NCI-H1105 (cell line): Measurements from ENCODE around the gene LCLAT1.
"Not testable (repeated sequence)": the region's sequence is repeated elsewhere in the genome, so short reads cannot be mapped to it uniquely, and the experiment has no call there.

Experiments used
- DNase-seq: peaks from one replicate; lab custom pipeline; 2025; lab: John Stamatoyannopoulos, UW

The LCLAT1 gene

DNA sequence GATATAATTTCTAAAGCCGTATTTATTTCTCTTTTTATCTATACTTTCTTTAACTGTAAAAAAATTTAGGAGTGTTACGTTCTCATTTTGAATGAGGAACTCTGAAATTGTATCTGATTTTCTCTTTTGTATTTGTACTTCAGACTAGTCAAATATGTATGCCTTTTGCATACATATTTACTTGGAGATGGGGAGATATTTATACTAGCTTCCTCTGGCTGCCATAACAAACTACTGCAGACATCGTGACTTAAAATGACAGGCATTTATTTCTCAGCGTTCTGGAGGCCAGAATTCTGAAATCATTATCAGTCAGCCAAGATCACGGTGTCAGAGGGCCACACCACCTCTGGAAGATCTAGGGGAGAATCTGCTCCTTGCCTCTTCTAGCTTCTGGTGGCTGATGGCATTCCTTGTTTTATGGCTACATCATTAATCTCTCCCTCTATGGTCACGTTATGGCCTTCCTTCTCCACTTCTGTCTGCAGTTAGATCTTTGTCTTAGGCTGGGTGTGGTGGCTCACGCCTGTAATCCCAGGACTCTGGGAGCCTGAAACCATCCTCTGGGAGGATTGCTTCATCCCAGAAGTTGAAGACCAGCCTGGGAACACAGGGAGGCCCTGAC, 8.2 kb downstream of the LCLAT1 start:
- no peak for DNase-seq

DNA sequence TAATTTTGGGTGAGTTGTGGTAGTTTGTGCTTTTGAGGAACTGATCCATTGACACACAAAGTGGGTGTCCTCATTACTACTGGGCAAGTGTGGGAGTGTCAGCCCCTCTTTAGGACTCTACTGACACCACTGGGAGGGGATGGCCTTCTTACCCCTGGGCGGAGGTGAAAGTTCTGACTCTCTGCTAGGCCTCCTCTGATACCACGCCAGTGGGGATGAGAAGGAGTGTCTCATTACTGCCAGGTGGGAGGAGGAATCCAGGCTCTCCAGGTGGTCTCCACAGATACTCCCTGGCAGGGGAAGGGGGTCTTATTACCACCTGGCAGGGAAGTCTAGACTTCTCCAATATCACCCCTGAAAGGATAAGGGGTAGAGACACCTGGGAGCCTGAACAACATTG, 9.1 kb downstream of the LCLAT1 start:
- no peak for DNase-seq

DNA sequence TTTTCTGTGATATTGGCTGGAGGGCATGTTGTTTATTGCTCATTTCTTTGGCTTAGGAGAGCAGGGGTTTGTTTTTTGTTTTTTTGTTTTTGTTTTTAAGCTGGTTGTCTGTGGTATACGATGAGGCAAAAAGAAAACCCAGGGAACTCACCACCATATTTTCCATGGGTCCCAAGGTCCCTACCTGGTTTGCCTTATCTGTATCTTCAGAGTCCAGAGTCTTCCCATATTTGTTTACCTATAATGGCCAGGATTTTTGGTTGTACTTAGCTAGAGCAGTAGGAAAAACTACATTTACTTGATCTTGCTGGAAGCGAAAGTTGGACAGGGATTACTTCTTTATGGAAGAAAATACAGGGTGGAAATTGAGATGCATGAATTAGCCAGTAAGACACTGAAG, 9.5 kb downstream of the LCLAT1 start:
- DNase-seq = no peak

DNA sequence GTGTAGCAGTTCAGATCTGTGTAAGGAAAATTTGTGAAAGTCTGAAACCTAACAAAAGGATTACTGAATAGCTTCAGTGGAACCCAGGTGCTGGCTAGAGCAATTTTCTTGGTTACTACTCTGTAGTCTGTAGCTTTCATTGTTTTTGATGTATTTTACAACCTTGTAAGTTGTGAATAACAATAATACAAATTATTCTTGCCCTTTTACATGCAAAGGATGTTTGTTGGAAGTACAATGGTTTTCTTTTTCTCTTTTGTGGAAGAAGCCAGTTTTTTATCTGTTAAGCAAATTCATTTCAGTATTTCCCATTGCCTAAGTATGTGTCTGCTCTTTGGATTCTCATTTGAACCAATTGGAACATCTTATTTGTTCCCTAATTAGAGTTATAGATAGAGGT, 10.2 kb downstream of the LCLAT1 start:
- DNase-seq = no peak

DNA sequence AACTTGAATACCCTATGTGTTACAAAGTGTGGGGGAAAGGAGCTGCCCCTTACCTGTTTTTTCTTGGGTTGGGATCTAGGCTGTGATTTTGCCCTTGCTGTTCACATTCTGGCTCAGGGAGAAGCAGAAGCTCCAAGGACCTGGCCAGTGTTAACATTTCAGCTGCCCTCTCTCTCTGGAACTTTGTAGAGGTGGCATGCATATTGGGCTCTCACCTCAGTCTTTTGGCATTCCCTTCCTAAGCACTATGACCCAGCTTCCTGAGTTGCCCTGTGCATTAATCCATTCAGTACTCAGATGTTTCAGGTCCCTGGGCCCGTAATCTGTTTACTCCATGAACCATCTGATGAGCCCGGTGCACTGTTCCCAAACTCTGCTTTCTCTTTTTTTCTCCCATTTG, 12.1 kb downstream of the LCLAT1 start:
- DNase-seq = no peak

DNA sequence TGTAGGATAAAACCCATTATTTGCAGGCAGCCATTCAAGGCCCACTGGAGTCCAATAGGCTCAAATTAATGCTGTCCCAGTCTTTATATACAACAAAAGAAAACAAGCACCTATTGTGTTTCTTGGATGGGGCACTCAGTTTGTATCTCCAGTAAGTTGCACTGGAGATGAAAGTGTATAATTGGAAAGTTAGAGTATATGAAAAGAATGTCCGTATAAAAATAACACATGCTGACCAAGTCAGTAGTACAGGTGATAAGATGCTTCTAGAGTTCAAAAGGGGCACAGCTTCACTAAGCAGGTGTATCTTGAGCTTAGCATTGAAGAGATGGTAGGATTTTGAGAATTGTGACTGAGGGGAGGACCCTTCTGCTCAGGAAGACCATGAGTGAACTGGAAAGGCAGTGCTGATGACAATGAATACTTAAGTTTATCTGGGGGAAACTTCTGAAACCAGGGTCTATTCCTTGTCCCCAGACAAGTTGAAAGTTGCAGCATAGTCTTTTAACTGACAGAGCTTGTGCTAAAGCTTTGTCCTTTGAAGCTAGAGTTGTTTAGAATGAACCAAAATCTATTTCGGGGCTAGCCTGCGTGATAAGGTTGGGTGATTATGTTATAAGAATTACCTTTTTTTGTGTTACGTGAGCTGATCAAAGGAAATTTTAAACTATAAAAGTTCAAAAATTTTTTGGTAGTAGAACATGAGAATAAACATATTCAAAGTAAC, 15.2 kb downstream of the LCLAT1 start:
- DNase-seq = no peak

DNA sequence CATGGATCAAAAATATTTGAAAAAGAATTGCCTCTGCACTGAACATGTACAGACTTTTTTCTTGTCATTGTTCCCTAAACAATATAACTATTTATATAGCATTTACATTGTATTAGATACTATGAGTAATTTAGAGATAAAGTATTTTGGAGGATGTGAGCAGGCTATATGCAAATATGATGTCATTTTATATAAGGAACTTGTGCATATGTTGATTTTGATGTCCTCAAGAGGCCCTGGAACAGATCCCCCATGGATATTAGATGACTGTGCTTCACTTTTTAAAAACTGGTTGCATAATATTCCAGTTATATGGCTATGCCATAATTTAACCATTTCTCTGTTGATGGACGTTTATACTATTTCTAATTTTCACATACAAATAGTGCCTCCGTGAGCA, 16.5 kb downstream of the LCLAT1 start:
- no peak for DNase-seq

DNA sequence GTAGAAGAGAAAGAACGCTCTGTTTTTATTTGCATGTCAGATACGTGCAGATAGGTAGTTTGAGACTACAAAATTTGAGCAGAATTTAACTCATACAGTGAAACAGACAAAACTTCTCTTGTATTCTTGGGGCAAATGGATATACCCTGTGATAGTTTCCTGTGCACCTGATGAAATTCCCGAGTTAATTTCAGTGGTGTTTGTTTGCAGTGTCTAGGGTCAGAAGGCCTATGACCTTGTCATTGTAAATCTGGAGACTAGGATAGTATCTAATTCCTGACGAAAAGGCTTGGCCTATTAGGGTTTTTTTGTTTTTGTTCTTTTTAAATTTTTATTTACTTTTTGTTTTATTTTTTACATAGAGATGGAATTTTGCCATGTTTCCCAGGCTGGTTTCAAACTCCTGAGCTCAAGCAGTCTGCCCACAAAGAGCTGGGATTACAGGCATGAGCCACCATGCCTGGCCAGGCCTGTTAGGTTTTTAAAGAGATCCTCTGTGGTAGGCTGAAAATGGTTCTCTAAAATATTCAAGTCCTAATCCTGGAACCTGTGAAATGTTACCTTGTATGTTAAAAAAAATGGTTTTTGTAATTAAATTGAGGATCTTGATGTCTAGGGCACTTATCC, 17.6 kb downstream of the LCLAT1 start:
- no peak for DNase-seq

DNA sequence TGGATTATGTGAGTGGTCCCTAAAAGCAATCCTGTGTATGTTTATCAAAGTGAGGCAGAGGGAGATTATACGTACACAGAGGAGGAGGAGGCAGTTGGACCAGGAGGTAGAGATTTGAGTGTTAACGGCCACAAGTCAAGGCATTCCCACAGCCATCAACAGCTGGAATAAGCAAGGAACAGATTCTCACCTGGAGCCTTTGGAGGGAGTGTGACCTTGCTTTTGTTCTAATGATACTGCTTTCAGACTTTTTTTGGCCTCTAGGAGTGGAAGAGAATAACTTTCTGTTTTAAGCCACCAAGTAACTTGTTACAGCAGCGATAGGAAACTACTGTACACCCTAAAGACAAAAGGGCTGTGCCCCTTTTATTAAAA, 18.1 kb downstream of the LCLAT1 start:
- DNase-seq = no peak

DNA sequence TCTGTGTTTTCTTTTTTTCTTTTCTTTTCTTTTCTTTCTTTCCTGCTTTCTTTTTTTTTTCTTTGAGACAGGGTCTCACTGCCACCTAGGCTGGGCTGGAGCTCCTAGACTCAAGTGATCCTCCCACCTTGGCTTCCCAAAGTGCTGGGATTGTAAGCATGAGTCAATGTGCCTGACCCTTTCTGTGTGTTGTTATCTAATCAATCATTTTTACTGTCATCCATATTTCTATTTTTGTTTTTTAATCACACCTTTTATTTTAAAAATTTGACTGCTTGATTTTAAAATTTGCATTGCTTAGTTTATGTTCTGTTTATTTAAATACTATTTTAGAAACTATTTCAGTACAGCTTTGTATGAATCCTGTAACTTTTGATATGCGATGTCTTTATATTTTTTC, 19.2 kb downstream of the LCLAT1 start:
- DNase-seq = no peak

DNA sequence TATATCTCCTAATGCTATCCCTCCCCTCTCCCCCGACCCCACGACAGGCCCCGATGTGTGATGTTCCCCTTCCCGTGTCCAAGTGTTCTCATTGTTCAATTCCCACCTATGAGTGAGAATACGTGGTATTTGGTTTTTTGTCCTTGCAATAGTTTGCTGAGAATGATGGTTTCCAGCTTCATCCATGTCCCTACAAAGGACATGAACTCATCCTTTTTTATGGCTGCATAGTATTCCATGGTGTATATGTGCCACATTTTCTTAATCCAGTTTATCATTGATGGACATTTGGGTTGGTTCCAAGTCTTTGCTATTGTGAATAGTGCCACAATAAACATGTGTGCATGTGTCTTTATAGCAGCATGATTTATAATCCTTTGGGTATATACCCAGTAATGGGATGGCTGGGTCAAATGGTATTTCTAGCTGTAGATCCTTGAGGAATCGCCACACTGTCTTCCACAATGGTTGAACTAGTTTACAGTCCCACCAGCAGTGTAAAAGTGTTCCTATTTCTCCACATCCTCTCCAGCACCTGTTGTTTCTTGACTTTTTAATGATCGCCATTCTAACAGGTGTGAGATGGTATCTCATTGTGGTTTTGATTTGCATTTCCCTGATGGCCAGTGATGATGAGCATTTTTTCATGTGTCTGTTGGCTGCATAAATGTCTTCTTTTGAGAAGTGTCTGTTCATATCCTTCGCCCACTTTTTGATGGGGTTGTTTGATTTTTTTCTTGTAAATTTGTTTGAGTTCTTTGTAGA, 20.2 kb downstream of the LCLAT1 start:
- not testable (repeated sequence) for DNase-seq

DNA sequence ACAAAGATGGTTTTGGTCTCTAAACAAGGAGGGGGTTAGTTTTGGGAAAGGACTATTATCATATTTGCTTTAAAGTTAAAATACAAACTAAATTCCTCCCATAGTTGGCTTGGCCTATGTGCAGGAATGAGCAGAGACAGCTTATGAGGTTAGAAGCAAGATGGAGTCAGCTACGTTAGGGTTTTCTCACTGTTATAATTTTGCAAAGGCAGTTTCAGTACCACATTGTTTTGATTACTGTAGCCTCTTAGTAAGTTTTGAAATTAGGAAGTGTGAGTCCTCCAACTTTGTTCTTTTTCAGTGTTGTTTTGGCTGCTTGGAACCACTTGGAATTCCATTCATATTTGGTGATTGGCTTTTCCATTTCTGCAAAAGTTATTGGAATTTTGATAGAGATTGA, 23.4 kb downstream of the LCLAT1 start:
- DNase-seq = no peak

DNA sequence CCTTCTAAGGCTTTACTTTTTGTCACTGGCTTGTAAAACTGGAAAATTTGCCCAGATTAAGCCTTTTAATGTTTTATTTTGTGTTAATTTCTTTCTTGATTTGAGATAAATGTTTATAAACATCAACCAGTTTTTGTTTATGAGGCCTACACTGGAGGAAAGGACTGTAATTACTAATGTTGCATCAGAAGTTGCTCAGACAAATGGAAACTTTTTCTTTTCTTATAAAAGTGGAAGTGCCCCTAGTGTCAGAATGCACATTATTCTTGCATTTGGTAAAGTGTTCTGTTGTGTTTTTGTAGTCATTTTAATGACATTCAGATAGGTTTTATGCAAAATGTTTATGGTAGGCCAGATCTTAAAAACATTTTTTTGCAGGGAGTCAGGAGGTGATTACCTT, 25.3 kb downstream of the LCLAT1 start:
- DNase-seq = no peak

DNA sequence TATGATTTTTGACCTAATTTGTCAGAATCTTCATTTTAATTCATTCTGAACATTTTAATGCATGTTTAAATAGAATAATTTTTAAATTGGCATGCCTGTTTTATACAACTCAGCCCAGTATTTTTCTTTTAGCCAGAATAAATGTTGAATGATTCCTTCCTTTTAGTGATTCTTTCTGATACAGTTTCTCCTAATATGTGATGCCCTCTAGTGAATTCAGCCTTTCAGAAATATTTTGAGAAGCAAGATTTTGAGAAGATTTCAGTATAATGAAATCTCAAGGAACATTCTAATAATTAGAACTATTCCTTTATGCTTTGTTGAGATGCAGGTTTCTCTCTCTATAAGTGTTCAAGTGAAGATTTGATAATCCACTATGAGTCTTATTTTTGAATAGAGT, 28.5 kb downstream of the LCLAT1 start:
- no peak for DNase-seq

DNA sequence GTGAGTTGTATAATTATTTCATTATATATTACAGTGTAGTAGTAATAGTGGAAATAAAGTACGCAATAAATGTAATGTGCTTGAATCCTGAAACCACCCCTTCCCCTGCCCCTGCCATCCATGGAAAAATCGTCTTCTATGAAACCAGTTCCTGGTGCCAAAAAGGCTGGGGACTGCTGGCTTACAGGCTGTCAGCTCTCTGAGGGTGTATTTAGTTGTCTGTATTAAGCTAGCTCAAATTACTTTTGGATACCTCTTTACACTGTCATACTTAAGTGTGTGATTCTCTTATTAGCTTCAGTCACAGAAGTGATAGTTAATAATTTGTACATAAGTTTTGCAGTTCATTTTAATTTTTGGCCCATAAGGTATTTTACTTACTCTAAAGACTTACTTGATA, 29.6 kb downstream of the LCLAT1 start:
- no peak for DNase-seq

DNA sequence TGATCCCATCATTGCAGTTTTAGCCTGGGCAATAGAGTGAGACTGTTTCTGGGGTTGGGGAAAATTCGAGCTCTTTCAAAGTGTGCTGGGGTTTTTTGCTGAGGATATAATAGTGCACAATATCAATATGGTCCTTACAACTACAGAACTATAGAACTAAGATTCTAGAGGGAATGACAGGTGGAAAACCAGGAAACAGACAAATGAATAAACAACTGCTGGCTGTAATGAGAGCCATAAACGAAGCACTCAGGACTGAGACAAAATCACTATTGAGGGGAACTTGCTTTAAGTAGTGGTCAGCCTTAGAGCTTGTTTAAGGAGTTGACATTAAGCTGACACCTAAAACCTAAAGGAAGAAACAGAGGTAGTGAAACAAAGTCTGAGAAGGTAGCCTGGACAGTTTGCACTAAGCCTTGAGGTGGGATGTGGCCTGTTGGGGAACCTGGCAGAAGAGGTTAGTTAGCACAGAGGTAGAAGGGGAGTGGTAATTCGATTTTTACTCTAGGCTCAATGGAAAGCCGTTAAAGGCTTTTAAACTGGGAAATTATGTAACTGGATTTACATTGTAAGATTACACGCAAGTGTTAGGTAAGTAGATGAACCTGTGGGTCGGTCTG, 33.8 kb downstream of the LCLAT1 start:
- DNase-seq = no peak

DNA sequence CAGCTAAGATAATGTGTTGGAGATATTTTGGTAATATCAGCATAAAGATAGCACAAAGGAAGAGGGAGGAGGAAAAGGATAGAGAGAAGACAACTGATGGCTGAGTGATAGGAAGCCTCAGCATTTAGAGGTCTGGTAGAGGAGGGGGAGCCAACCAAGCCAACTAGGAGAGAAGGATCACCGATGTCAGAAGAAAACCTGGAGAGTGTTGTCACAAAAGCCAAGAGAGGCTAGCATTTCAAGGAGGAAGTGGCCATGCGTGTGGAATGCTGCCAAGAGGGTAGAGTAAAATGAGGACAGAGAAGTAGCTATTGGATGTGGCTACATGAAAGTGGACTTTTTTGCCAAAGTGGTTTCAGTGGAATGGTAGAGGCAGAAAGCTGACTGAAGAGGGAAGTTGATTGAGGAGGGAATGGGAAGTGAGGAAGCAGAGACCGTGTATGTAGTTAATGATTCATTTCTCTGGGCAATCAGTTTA, 34.3 kb downstream of the LCLAT1 start:
- DNase-seq = no peak

DNA sequence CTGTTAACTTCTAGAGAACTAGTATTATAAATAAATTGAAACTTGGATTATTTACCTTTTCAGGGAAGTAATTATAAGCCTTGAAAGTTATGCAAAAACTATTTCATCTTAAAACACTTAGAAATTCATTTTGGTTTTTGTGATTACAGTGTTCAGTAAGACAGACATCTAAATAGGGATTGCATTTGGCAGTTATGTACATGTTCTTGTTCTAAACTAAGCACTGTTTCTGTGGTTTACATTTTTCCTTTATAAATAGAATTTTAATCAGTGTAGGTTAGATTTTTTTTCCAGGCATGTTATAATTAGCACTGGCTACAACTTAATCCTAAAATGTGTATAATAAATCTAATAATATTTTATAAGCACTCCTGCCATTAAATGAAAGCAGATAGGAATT, 35.0 kb downstream of the LCLAT1 start:
- DNase-seq = no peak

DNA sequence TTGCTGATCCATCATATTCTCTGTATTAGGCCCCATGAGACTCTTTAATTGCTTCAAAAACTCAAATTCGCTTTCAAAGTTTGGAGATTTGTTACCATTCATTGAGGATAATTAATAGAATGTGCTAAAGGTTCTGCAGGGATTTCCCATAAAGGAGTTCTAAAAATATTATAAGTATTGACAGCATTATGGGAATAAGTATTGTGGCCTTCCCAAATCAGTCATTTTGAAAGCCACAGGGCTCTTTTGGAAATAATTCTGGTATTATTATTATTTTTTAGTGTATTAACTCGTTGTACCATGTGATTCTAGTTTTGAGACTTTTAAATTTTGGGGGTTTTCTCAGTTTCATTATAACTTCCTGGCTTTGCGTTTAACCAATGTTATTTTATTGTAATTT, 37.1 kb downstream of the LCLAT1 start:
- no peak for DNase-seq

DNA sequence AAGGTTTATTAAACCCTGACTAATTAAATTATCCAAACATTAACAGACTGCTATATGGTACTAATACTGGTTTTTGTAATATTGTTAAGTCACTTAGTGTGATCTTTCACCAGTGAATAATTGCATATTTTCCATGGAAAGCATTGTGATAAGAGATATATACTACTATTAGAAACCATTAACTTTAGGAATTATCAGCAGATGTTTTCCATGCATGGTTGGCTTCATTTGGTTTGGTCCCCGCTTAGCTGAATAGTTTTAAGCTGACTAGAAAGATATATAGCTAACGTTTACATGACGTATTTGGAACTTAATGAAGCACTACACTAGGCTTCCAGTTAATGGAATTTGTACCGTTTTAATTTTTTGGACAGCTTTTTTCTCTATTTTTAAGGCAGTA, 37.9 kb downstream of the LCLAT1 start:
- DNase-seq = no peak

DNA sequence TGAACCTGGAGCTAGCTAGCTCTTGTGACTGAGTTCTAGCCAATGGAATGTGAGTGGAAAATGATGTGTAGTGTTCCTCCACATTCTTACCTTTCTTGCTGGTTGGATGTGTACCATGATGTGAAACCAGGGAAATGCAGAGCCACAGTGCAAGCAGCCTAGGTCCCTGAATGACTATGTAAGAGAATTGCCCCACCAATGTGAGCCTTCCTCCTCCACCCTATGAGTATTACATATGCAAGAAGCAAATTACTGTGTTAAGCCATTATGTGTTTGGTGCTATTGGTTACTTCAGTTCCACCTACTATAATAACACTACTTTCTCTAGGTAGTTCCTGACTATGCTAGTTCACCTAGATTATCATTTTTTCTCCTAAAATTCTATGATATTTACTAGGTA, 39.6 kb downstream of the LCLAT1 start:
- DNase-seq = no peak

DNA sequence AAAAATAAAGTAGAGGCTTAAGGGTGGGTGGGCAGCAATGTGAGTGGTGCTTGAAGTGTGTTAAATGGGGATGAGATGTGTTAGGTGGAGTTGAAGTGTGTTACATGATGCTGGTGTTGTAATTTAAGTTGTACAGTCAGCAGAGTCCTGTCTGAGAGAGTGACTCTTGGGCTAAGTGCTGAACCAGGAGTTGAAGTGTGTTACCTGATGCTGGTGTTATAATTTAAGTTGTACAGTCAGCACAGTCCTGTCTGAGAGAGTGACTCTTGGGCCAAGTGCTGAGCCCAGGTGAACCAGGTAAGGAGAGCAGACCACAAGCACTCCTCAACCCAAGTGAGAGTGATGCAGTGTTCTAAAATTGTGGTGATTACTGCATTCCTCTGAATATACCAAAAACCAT, 40.6 kb downstream of the LCLAT1 start:
- no peak for DNase-seq
